OCI-M2 (cell line): ENCODE results near the gene SLITRK1.

Experiments used
- DNase-seq: peaks from one replicate; lab custom pipeline; 2025; ENCODE audit not compliant: unreplicated experiment; lab: John Stamatoyannopoulos, UW

SLITRK1 gene

GRCh38 chr13:83867708-83868107, 14.6 kb downstream of the SLITRK1 start:
- DNase-seq: no peak

GRCh38 chr13:83865161-83866137, 16.8 kb downstream of the SLITRK1 start:
- DNase-seq: no peak

- no peak for DNase-seq
Observed at GRCh38 chr13:83853771-83854170, 28.5 kb downstream of the SLITRK1 start.

GRCh38 chr13:83845106-83845505, 37.2 kb downstream of the SLITRK1 start:
- no peak for DNase-seq

GRCh38 chr13:83839146-83839545, 43.1 kb downstream of the SLITRK1 start:
- DNase-seq: no peak

DNA sequence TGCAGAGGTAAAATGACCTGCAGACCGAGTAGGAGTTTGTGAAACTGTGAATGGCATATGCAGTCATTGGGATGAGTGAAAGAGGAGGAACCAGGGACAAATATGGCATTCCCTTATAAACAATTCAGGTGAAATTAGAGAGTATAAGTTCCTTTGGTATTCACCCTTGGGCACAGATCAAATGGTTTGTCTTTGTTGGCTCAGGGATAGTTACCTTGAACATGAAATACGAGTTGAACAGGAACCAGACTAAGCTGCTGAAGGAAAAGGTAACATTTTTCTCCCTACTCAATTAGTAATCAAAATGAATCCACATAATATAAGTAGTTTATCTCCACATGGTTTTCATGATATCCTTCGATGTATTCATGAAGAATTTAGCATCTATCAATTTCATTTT, 50.5 kb downstream of the SLITRK1 start:
- DNase-seq: no peak

GRCh38 chr13:83829810-83830209, 52.5 kb downstream of the SLITRK1 start:
- no peak for DNase-seq

GRCh38 chr13:83827338-83827737, 54.9 kb downstream of the SLITRK1 start:
- DNase-seq: no peak
